Superior temporal gyrus (tissue), 1 donor: ENCODE data around the gene PITX1.
"Not testable (repeated sequence)": the region's sequence is repeated elsewhere in the genome, so short reads cannot be mapped to it uniquely, and the experiment has no call there.

ENCODE experiments used
- DNase-seq: peaks from one replicate; pipeline ENCODE4 v3.0.0-alpha.2; 2016; ENCODE audit errors: extremely low spot score

The PITX1 gene

DNA sequence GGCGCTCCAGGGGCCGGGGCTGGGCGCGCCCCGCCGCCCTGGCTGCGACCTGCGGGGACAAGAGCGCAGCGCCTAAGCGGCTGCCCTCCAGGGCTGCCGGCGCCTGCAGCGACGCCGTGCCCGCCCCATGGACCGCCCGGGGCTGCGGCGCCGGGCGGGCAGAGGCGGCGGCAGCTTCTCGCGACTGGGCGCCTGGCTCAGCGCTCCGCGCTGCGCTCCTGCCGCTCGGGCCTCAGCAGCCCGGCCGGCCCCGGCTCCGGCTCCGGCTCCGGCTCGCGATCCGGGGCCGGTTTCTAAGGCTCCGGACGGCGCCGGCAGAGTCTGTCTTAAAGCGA lies at the start of gene PITX1:
TSS of gene PITX1 (minus strand) at position 328 of the 335 bp plus-strand sequence. CDS start 347 bp downstream, outside the sequence.
- no peak for DNase-seq

GRCh38 chr5:135083334-135083733 lies 49.3 kb upstream of the PITX1 start:
- DNase-seq, result not testable (repeated sequence)

GRCh38 chr5:135081240-135081639 lies 47.2 kb upstream of the PITX1 start:
- no peak for DNase-seq

GRCh38 chr5:135079760-135080159 lies 45.7 kb upstream of the PITX1 start:
- DNase-seq, result no peak

DNA sequence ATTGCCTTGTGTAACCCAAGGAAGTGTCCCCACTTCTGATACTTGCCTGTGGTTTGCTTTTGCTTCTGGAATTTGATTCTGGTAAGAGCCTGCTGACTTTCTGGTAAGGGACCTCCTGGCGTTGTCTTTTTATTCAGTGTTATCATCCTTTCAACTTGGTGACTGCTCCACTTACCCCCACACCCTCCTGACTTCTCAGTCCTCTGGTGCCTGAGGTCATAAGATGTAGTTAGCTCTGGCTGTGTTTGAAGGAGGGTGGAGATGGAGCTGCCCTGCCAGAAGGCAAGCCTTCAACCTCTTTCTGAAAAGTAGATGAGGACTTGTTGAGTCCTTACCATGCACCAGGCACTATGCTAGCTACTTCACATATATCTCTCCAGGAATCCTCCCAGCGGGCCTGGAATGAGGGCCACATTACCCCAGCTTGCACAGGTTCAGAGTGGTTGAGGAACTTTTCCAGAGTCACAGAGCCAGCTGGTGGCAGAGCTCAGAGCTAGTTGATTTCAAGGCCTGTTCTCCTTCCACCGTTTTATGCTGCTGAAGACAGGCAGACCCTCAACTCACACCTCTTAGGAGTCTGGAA lies 45.2 kb upstream of the PITX1 start:
- DNase-seq, result no peak

DNA sequence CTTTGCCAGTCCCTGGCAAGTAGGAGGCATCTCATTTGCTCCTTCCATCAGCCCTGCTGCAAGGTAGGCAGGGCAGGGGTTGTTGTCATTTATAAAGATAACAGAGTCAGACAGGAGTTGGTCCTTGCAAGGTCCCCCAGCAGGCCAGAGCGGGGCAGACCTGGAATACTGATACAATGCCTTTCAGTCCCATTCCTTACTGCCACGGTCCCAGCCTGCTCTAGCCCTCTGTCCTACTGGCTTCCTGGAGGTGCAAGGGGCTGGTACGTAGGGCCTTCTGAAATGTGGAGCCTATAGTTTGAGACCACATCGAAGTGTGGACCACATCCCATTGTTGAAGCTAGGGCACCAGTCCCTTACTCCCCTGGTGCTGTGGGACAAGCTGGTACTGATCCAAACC lies 42.8 kb upstream of the PITX1 start:
- no peak for DNase-seq

- DNase-seq, result no peak
Measured at GRCh38 chr5:135076051-135076491, 42.0 kb upstream of the PITX1 start.

GRCh38 chr5:135075621-135076020 lies 41.6 kb upstream of the PITX1 start:
- DNase-seq, result no peak

- no peak for DNase-seq
Measured at GRCh38 chr5:135073761-135074345, 39.8 kb upstream of the PITX1 start.

DNA sequence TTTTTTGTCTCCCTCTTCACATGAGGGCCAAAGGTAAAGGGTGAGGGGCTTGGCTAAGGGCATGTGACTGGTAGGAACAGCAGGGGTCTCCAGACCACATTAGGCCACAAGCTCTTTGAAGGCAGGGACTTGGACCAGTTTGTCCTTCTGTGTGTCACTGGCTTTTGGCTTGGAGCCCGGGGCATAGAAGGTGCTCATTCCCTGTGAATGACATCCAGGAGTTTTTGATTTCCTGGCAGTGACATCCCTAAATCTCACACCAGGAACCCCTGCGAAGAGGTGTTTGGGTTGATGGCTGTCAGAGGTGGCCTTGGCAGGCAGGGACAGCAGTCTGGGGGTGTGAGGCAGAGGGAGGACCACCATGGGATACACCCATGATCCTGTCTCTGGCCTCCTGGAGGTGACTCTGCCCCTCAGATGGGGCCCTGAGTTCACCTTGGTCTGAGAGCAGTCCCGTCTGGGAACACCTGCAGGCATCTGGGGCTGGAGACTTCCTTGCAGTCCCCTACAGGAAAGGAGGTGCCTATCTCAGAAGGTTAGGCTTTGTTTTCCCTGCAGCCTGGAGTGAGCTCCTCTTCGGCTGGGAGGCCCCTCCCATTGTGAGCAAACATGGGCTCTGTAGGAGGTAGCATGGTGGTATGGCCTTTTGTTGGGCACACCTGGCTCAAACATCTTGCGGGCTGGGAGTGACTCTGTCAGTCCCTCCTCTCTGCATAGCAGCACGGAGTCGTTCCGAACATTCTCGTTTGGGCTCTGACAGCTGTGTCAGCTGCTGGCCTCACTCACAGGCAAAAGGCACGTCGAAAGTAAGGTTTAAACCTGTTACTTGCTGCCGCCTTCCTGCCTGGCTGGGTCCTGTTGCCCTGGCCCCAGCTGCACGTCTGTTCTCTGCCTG lies 38.6 kb upstream of the PITX1 start:
- DNase-seq, result no peak

- DNase-seq, result no peak
Measured at GRCh38 chr5:135071311-135071710, 37.3 kb upstream of the PITX1 start.

- no peak for DNase-seq
Measured at GRCh38 chr5:135069895-135070657, 36.0 kb upstream of the PITX1 start.

DNA sequence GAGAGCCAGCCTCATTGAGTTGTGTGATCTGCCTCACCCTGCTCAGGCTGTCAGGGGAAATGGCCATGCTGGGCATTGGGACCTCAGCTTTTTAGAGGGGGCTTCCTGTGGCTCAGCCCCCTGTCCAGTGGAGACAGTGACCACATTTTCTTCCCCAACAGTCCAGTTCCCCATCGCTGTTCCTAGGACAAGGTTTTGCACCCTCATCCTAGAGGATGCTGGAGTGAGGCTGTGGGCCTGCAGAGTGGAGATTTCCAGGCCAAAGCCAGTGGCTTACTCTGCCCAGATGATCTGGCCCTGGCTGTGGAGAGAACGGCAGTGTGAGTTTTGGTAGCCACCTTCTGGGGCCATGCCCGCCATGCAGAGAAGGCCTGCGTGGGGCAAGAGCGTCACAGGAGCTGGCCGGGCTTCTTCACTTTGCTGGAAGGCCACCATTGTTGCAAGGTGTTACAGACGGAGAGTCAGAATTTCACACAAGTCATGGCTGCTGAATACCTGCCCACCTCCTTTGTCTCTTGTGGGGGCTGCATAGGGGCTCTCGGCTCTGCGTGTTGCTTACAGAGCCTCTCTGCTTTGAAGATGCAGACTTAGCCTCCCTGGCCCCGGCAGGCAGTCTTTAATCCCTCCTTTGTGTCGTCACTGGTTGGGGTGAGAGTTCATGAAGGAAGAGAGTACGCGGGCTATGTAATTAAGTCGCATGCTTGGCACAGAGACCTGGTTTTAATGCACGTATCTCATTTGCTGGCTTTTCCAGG lies 35.2 kb upstream of the PITX1 start:
- no peak for DNase-seq

DNA sequence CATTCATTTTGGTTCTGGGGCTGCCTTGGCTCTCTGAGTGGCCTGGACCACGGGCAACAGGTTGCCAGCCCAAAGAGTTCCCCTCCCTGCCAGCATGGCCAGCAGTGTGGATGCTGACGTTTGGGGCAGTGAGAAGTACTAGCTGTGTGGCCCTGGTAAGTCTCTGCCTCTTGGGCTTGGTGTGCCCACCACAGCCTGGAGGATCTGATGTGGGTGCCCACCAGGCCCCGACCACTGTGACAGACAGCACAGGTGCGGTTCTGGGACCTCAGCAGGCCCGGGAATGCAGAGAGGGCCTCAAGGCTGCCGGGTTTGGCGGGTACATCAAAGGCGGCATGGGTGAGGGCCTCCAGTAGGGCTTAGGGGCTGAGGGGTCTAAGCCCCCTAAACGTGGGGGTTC lies 33.6 kb upstream of the PITX1 start:
- no peak for DNase-seq

DNA sequence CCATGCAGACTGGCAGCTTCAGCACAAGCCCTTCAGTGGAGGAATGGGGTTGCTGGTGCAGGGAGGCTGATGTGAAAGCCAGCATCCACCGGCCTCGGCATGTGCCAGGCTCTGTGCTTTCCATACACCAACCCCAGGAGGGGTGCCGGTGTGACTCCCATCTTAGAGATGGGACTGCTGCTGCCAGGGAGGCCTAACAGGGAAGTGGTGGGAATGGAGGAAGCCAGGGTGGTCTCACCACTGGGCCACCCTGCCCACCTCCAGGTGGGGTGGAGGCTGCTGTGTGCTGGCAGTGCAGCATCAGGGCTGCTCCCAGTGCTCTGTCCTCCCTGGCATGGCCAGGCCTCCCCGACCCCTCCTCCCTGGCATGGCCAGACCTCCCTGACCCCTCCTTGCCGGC lies 32.8 kb upstream of the PITX1 start:
- no peak for DNase-seq

DNA sequence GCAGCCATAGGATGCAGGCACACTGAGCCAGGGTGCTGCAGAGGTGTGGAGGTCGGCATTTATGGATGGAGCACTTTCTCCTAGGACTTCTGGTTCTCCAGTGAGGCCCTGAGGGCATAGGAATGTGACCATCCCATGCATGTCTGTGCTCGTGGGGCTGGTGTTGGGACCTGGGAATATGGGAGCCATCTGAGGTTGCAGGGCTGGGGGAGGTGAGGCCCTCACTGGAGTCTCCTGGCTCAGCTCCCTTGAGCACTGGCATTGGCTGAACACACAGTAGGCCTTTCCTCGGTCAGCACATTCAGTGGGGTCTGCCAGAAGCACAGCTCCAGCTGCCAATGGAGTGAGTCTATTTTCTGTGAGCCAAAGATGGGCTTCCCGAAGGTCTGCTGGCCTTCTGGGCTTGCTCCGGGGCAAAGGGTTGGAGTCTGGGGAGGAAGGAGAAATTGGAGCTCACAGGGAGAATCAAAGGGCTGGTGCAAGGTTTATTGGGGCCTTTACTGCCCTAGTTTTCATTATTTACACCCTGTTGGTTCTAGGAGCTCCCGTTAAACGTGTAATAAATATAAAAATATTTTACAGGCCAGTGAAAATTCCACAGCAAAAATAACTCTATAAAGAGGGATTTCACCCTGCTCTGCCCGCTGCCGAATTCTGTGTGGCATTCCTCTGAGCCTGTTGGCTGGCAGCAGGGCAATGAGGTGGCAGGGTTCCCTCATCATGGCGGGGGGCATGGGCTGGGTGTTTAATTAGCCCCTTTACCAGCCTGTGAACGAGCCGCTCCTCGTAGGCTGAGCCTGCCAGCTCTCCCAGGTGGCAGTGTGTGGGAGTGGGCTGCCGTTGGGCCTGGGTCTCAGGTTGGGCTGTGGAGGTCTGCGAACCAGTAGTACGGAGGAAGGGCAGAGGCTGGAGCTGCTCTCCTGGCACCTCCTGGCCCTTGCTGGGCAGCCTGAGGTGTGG lies 31.6 kb upstream of the PITX1 start:
- no peak for DNase-seq

- DNase-seq, result no peak
Measured at GRCh38 chr5:135064235-135064570, 30.2 kb upstream of the PITX1 start.

GRCh38 chr5:135063511-135064234 lies 29.6 kb upstream of the PITX1 start:
- DNase-seq, result no peak

GRCh38 chr5:135063056-135063445 lies 29.0 kb upstream of the PITX1 start:
- no peak for DNase-seq
